H1 (cell line): ENCODE measurements around the gene GLTPD2. TPM values are rescaled to one million over a fixed set of nuclear protein-coding genes. Genes with fewer than 3 reads are reported as not detected.

Experiments used
- CTCF ChIA-PET: fragments of 300-600 bp; sonication (Branson Sonifier 250); formaldehyde crosslinking; loops from one replicate; lab custom pipeline; 2021; ENCODE audit not compliant: partially characterized antibody; lab: Charles Lee
- POLR2A ChIA-PET: fragments of 300-600 bp; sonication (Branson Sonifier 250); formaldehyde crosslinking; loops from one replicate; lab custom pipeline; 2021; ENCODE audit warnings: inconsistent platforms; ENCODE audit not compliant: partially characterized antibody; lab: Charles Lee
- DNase-seq, 2 experiments: peaks; one replicate each; pipeline versions ENCODE4 v3.0.0 to v3.0.0-alpha.2; 2010 to 2022; ENCODE audit warnings: low spot score in 2 of 2, low read depth in 1 of 2, mixed read lengths in 1 of 2
- FAIRE-seq: peaks from 2 replicates; lab custom pipeline; 2011; peaks lifted over from hg19 to GRCh38; lab: Jason Lieb, UNC
- H2AFZ ChIP-seq: 2 replicates; pipeline ENCODE4 v1.8.1; 2012; ENCODE audit warnings: low read length, inconsistent platforms
- H2AK5ac ChIP-seq: 2 replicates; pipeline ENCODE4 v1.6.1; 2013; ENCODE audit warnings: low read depth, low read length
- H2BK120ac ChIP-seq: replicated peaks from 2 replicates; pipeline ENCODE3; 2013; ENCODE audit warnings: low read depth, low read length, inconsistent platforms
- H2BK12ac ChIP-seq: 2 replicates; pipeline ENCODE4 v1.6.1; 2013; ENCODE audit warnings: low read depth, low read length
- H2BK15ac ChIP-seq: 2 replicates; pipeline ENCODE4 v1.6.1; 2013; ENCODE audit warnings: low read length
- H2BK20ac ChIP-seq: 2 replicates; pipeline ENCODE4 v1.6.1; 2013; ENCODE audit warnings: low read length
- H2BK5ac ChIP-seq: 2 replicates; pipeline ENCODE4 v1.6.1; 2013; ENCODE audit warnings: low read depth, low read length
- H3K14ac ChIP-seq: 2 replicates; pipeline ENCODE4 v1.6.1; 2013; ENCODE audit warnings: inconsistent platforms; ENCODE audit not compliant: insufficient read length
- H3K18ac ChIP-seq: 2 replicates; pipeline ENCODE4 v1.6.1; 2013; ENCODE audit warnings: low read length; ENCODE audit errors: extremely low read depth
- H3K23ac ChIP-seq: 2 replicates; pipeline ENCODE4 v1.6.1; 2013; ENCODE audit warnings: inconsistent platforms; ENCODE audit not compliant: insufficient read length
- H3K23me2 ChIP-seq: 2 replicates; pipeline ENCODE4 v1.6.1; 2013; ENCODE audit warnings: low read depth, low read length
- H3K27ac ChIP-seq: 2 replicates; pipeline ENCODE4 v1.6.1; 2011; ENCODE audit warnings: low read depth, low read length, inconsistent platforms
- H3K27me3 ChIP-seq, 4 experiments: replicated peaks in 1 of 4; 1 replicate in 1 of 4; 2 replicates in 3 of 4; pipeline versions ENCODE4 v1.6.1 to v1.8.1; 2011 to 2013; ENCODE audit warnings: low read length in 3 of 4, mild to moderate bottlenecking in 3 of 4, inconsistent platforms in 2 of 4, mixed read lengths in 2 of 4, moderate library complexity in 1 of 4; ENCODE audit not compliant: control insufficient read depth in 3 of 4, insufficient read depth in 3 of 4; ENCODE audit errors: extremely low read depth in 1 of 4
- H3K36me3 ChIP-seq, 4 experiments: 2 replicates each; pipeline versions ENCODE4 v1.6.1 to v1.8.1; 2011 to 2013; ENCODE audit warnings: mild to moderate bottlenecking in 4 of 4, low read length in 3 of 4, moderate library complexity in 2 of 4, control low read depth in 1 of 4, inconsistent platforms in 1 of 4; ENCODE audit not compliant: insufficient read depth in 4 of 4, control insufficient read depth in 2 of 4
- H3K4ac ChIP-seq: replicated peaks from 2 replicates; pipeline ENCODE3; 2013; ENCODE audit warnings: low read length, low read depth, mixed read lengths, inconsistent platforms; ENCODE audit not compliant: insufficient read length
- H3K4me1 ChIP-seq, 4 experiments: replicated peaks in 1 of 4; 1 replicate in 1 of 4; 2 replicates in 3 of 4; pipeline versions ENCODE4 v1.6.1 to v1.8.1; 2011 to 2013; ENCODE audit warnings: low read length in 3 of 4, inconsistent platforms in 2 of 4, mixed read lengths in 1 of 4; ENCODE audit not compliant: insufficient read depth in 4 of 4, control insufficient read depth in 3 of 4
- H3K4me2 ChIP-seq, 2 experiments: 2 replicates each; pipeline versions ENCODE4 v1.6.1 to v1.8.1; 2011 to 2013; ENCODE audit warnings: low read depth in 2 of 2, low read length in 2 of 2, control low read depth in 1 of 2, inconsistent platforms in 1 of 2, mild to moderate bottlenecking in 1 of 2; ENCODE audit not compliant: insufficient read depth in 1 of 2
- H3K4me3 ChIP-seq, 4 experiments: fragments of 200-600, 300-600 bp in 1 of 4; sonication (generic), shearing (Covaris generic), sonication (Bioruptor Twin) in 1 of 4; 2 replicates each; pipeline versions ENCODE4 v1.5.1 to v1.8.1; 2011 to 2016; ENCODE audit warnings: low read length in 4 of 4, low read depth in 3 of 4, control low read depth in 2 of 4, inconsistent platforms in 2 of 4, mild to moderate bottlenecking in 2 of 4, mixed read lengths in 1 of 4, moderate library complexity in 1 of 4; ENCODE audit not compliant: insufficient read depth in 2 of 4; ENCODE audit errors: extremely low read depth in 1 of 4
- H3K56ac ChIP-seq: replicated peaks from 2 replicates; pipeline ENCODE3; 2013; ENCODE audit warnings: low read depth, mild to moderate bottlenecking, mixed read lengths, low read length, inconsistent platforms; ENCODE audit not compliant: insufficient read length
- H3K79me1 ChIP-seq: 2 replicates; pipeline ENCODE4 v1.6.1; 2013; ENCODE audit warnings: low read depth, low read length, control low read depth
- H3K79me2 ChIP-seq, 2 experiments: 2 replicates each; pipeline versions ENCODE4 v1.6.1 to v1.8.1; 2012 to 2013; ENCODE audit warnings: low read length in 2 of 2, mild to moderate bottlenecking in 2 of 2, inconsistent platforms in 1 of 2; ENCODE audit not compliant: insufficient read depth in 2 of 2, control insufficient read depth in 1 of 2
- H3K9ac ChIP-seq, 4 experiments: replicated peaks in 1 of 4; 1 replicate in 1 of 4; 2 replicates in 3 of 4; pipeline versions ENCODE4 v1.6.1 to v1.8.1; 2011 to 2013; ENCODE audit warnings: low read depth in 3 of 4, low read length in 3 of 4, control low read depth in 2 of 4, mild to moderate bottlenecking in 2 of 4, moderate library complexity in 2 of 4, inconsistent platforms in 1 of 4; ENCODE audit errors: extremely low read depth in 1 of 4
- H3K9me3 ChIP-seq, 2 experiments: 2 replicates each; pipeline versions ENCODE4 v1.6.1 to v1.8.1; 2012 to 2013; ENCODE audit warnings: mild to moderate bottlenecking in 2 of 2, moderate library complexity in 2 of 2, control low read depth in 1 of 2, inconsistent platforms in 1 of 2, low read depth in 1 of 2, low read length in 1 of 2, mixed read lengths in 1 of 2; ENCODE audit not compliant: insufficient read depth in 2 of 2
- H4K20me1 ChIP-seq, 2 experiments: replicated peaks in 1 of 2; 2 replicates each; pipeline versions ENCODE3 to v1.8.1; 2011 to 2013; ENCODE audit warnings: inconsistent platforms in 2 of 2, low read length in 2 of 2, mild to moderate bottlenecking in 1 of 2; ENCODE audit not compliant: insufficient read depth in 2 of 2, control insufficient read depth in 1 of 2
- H4K5ac ChIP-seq: 2 replicates; pipeline ENCODE4 v1.6.1; 2013; ENCODE audit warnings: low read length, low read depth, mixed read lengths, inconsistent platforms; ENCODE audit not compliant: insufficient read length
- H4K8ac ChIP-seq: 2 replicates; pipeline ENCODE4 v1.8.0; 2013; ENCODE audit warnings: mild to moderate bottlenecking, moderate library complexity, low read length, inconsistent platforms; ENCODE audit not compliant: insufficient read depth; ENCODE audit errors: extremely low read depth
- H4K91ac ChIP-seq: replicated peaks from 2 replicates; pipeline ENCODE3; 2013; ENCODE audit warnings: low read length, mixed read lengths, inconsistent platforms; ENCODE audit not compliant: insufficient read length
- CBX5 ChIP-seq: fragments of 300-800, 300-1000 bp; sonication (generic); IDR thresholded peaks from 2 replicates; pipeline ENCODE4 v1.7.1; 2016; ENCODE audit warnings: antibody characterized with exemption, low read length, low read depth
- CTCF ChIP-seq, 3 experiments: IDR thresholded peaks; 1 replicate in 2 of 3; 2 replicates in 1 of 3; pipeline versions ENCODE4 v1.5.1 to v1.6.1; 2011; ENCODE audit warnings: low read length in 3 of 3, mild to moderate bottlenecking in 3 of 3, inconsistent platforms in 2 of 3, low read depth in 1 of 3, moderate library complexity in 1 of 3; ENCODE audit not compliant: insufficient read depth in 1 of 3; ENCODE audit errors: control extremely low read depth in 1 of 3
- JUN ChIP-seq: IDR thresholded peaks from 2 replicates; pipeline ENCODE4 v1.6.1; 2011; ENCODE audit warnings: low read depth, mild to moderate bottlenecking, improper control_type of control experiment, low read length
- MAX ChIP-seq: IDR thresholded peaks from 2 replicates; pipeline ENCODE4 v1.6.1; 2012; ENCODE audit warnings: inconsistent platforms
- PHF8 ChIP-seq: fragments of 200-600 bp; sonication (generic); conservative IDR thresholded peaks from 2 replicates; pipeline ENCODE4 v1.7.1; 2012; ENCODE audit warnings: low read depth, mild to moderate bottlenecking, inconsistent platforms, low read length, moderate library complexity
- RXRA ChIP-seq: IDR thresholded peaks from 2 replicates; pipeline ENCODE4 v1.6.1; 2011; ENCODE audit warnings: low read depth, mild to moderate bottlenecking, low read length, moderate library complexity; ENCODE audit not compliant: insufficient read depth
- SP4 ChIP-seq: IDR thresholded peaks from 2 replicates; pipeline ENCODE4 v1.6.1; 2012; ENCODE audit warnings: low read length, inconsistent platforms
- TAF1 ChIP-seq: IDR thresholded peaks from 2 replicates; pipeline ENCODE4 v1.6.1; 2011; ENCODE audit warnings: mild to moderate bottlenecking, low read depth, low read length
- WGBS, 2 experiments: shearing (Covaris generic) in 1 of 2; methylation state at CpG; one replicate each; pipeline versions ENCODE4 v1.1.6 to v1.1.7; 2013 to 2015; ENCODE audit warnings: low lambda C conversion rate in 2 of 2, mixed read lengths in 2 of 2, inconsistent platforms in 1 of 2, low coverage in 1 of 2, missing lambda C conversion rate in 1 of 2; ENCODE audit not compliant: insufficient replicate concordance in 2 of 2, insufficient coverage in 1 of 2, insufficient read length in 1 of 2; ENCODE audit errors: extremely low coverage in 1 of 2, missing lambda C conversion rate in 1 of 2; 5-methylcytosine and 5-hydroxymethylcytosine counted together
- polyA plus RNA-seq, 7 experiments: library from polyadenylated mRNA; depleted of rRNA in 3 of 7; stranded (reverse) in 5 of 7; unstranded in 2 of 7; fragments of >200 nt in 5 of 7; fragments of 200-250 nt in 2 of 7; gene quantifications; 1 replicate in 5 of 7; 2 replicates in 1 of 7; 4 replicates in 1 of 7; pipeline versions ENCODE4 v1.2.1 to v1.2.3, GENCODE V29; 2011 to 2013; ENCODE audit warnings: missing spikeins in 2 of 7, mixed read lengths in 2 of 7
- total RNA-seq: library from RNA; stranded (reverse); fragmentation: NEBNext Ultra II Directional; extraction: Animal tissue kit (Norgen Biotek cat#: 25700); gene quantifications from 2 replicates; pipeline ENCODE4 v1.2.1, GENCODE V29; 2021
- TF ChIP-seq, protein P1 (sequence below): IDR thresholded peaks from 2 replicates; pipeline ENCODE4 v1.6.1; 2011; ENCODE audit warnings: low read length, improper control_type of control experiment

The GLTPD2 gene
- total and polyA plus RNA-seq, 2 of the 8 experiments (the other 6 are each of a cell fraction or from before 2014, with no cell fraction given) = not detected

- peak overlapping the region; percentile 51; the same call in 1 of the 2 replicates for H2AFZ ChIP-seq
- TF ChIP-seq RXRA (no peak), MAX (peak; percentile 86), JUN (no peak), SP4 (no peak), PHF8 (no peak), TAF1 (no peak), CBX5 (no peak), CTCF (IDR thresholded peaks at IDR 0.05; ENCODE audit: control extremely low read depth in 1 of 3, insufficient read depth in 1 of 3, low read depth in 1 of 3, low read length in 3 of 3) (peak; percentile 27 to 39 (median 33))
- TF ChIP-seq, protein P1, sequence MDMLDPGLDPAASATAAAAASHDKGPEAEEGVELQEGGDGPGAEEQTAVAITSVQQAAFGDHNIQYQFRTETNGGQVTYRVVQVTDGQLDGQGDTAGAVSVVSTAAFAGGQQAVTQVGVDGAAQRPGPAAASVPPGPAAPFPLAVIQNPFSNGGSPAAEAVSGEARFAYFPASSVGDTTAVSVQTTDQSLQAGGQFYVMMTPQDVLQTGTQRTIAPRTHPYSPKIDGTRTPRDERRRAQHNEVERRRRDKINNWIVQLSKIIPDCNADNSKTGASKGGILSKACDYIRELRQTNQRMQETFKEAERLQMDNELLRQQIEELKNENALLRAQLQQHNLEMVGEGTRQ = no peak
Observed at GRCh38 chr17:4782652-4783051, 6.1 kb upstream of the GLTPD2 start.

More at GRCh38 chr17:4782652-4783051, 6.1 kb upstream of the GLTPD2 start:
- no peaks in the 10 kb centered on the region for H3K23me2 ChIP-seq
- no peak overlapping the region for H3K4me2 ChIP-seq
- H3K36me3 ChIP-seq = no peaks in the 10 kb centered on the region
- no peak overlapping the region for H2BK20ac ChIP-seq
- no peak overlapping the region for H3K56ac ChIP-seq
- H2BK12ac ChIP-seq = 0 out of 2 replicates have a peak overlapping the region, but pooled peaks have one; percentile 27
- no peak overlapping the region for H4K91ac ChIP-seq
- H4K5ac ChIP-seq = no peak overlapping the region
- peaks cover 0 to 12% (median under 1%) of the 10 kb centered on the region in 4 experiments; a peak in 1 of 7 replicates for H3K4me1 ChIP-seq
- DNase-seq (peak in 1 of 2 experiments; percentile 54), FAIRE-seq (no peak)
- ChIA-PET CTCF (interaction anchor here (0.6 to 2.1 kb wide), 7 partner anchors 8 to 271 kb away, joined by 3 to 5 read pairs (median 4); no protein-coding TSS in a partner anchor), POLR2A (interaction anchor here (0.7 to 1.3 kb wide), 3 partner anchors 9 to 185 kb away, joined by 3 read pairs; partner anchors contain the start of gene SPAG7)
- H3K18ac ChIP-seq = no peak overlapping the region
- WGBS, 2 experiments = 81% methylated on average over 28 of the region's 28 CpGs; no CpG with 5 or more reads in 1 of the 2 experiments
- no peak overlapping the region for H3K4me3 ChIP-seq
- no peak overlapping the region for H2BK120ac ChIP-seq
- H3K9me3 ChIP-seq = no peaks in the 10 kb centered on the region
- no peak overlapping the region for H3K14ac ChIP-seq
- no peak overlapping the region for H2BK5ac ChIP-seq
- no peak overlapping the region for H3K27ac ChIP-seq
- H3K27me3 ChIP-seq = 0 out of 7 replicates have a peak, but pooled peaks cover 0 to 2% (median 0%) of the 10 kb centered on the region in 4 experiments
- H3K9ac ChIP-seq = no peak overlapping the region
- no peak overlapping the region for H3K23ac ChIP-seq
- no peaks in the 10 kb centered on the region for H3K79me2 ChIP-seq
- no peak overlapping the region for H2AK5ac ChIP-seq
- H3K4ac ChIP-seq = no peak overlapping the region
- H3K79me1 ChIP-seq = no peaks in the 10 kb centered on the region
- H4K20me1 ChIP-seq = no peaks in the 10 kb centered on the region
- no peak overlapping the region for H2BK15ac ChIP-seq
- peak overlapping the region; percentile 83; the same call in 1 of the 2 replicates for H4K8ac ChIP-seq
